ENCODE data around the gene NLGN1.

NLGN1 gene

DNA sequence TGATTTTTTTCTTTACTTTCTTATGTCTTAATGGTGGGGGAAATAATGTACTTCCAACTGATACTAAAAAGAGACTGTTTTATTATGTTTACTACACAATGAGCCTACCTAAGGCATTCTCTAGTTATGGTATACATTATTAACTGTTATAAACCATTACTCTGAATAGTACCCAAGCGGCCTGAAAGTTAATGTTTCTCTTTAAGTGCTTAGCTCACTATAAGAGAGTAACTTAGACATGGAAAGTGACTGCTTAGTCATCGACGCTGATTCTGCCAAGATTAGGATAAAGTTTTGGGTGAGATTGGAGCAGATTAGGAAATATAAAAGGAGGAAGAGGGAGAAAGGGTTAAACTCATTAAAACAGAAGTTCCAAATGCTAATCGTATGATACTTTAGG lies 365.0 kb downstream of the NLGN1 start:
- DNase-seq (ENCODE audit: low spot score), result no peak

DNA sequence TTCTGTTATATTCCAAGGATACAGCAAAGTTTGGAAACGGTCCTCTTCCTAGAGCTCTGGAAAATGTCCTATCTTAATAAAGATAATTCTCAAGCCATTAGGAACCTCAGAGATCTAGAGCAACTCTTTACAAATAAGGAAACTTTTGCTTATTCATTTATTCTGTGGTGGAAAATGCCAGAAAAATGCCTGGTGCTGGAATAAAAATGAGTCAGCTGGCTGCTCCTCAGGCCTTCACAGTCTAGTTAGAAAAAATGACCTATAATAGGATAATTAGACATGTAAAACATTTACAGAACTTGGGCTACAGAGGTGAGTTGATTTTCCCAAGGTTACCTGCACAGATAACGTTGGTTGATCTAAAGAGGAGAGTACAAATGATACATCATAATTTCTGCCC lies 372.5 kb downstream of the NLGN1 start:
- DNase-seq (ENCODE audit: low spot score), result no peak

DNA sequence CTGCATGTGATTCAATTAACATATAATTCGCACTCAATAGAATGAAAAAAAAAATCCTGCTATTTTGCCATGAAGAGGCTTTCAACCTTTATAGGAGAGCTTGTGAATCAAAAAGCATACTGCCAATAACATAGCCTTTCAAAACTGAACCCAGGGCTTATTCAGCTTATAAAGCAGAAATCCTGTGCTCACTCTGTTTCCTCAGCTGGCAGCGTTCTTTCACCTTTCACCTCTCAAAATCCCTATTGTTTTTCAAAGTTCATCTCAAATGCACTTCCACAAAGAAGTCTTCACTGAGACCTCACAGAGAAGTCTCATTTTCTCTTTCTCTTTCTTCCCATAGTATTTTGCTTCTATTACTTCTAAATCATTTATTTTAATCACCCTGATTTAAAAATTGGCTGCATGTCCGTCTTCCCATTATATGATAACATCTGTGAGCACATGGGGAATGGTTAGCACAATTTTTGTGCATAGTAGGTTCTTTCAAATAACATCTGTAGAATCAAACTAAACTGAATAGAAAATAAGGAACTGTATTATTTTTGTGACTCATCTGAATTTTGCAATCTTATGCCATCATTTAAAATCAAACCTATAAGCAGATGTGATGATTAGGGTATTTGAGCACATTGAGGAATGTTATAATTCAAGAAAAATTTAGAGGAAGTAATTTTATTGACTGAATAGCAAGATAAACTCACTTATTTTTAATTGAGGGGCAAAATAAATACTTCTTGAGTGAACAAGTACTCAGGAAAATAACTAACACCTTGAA lies 373.4 kb downstream of the NLGN1 start:
- no peak for DNase-seq (ENCODE audit: low spot score)

DNA sequence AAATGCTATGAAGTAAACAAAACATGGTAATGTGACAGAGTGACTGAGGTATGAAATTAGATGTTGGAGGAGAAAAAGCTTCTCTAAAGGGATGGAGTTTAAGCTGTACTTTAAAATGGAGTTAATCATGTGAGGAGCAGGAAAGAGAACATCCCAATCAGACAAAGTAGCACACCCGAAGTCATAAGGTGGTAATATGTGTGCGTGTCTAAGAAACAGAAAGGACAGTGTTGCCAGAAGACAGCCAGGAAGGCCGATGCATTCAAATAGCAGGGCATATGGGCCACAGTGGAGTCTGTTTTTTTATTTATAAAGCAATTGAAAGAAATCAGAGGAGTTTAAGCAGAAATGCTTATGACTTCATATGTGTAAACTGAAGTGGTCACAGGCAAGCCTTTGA lies 376.3 kb downstream of the NLGN1 start:
- no peak for DNase-seq (ENCODE audit: low spot score)

- no peak for DNase-seq (ENCODE audit: low spot score)
Observed at GRCh38 chr3:173774294-173774693, 376.8 kb downstream of the NLGN1 start.

DNA sequence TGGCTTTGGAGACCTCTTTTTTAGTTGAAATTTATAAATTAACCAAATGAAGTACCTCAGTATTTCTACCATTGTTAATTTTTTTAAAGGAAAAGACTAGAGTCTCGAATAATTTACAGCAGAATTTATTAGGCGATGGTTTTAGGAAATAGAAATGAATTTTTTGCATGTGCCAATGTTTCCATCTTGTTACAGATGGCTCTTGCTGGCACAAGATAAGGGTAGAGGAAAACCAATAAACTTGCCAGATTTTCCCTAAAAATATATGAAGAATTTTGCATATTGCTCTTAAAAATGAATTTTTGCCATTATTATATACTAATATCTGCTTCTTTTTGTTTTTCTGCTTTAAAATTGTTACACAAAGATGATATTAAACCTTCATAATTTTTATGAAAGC lies 380.7 kb downstream of the NLGN1 start:
- DNase-seq (ENCODE audit: low spot score), result no peak

DNA sequence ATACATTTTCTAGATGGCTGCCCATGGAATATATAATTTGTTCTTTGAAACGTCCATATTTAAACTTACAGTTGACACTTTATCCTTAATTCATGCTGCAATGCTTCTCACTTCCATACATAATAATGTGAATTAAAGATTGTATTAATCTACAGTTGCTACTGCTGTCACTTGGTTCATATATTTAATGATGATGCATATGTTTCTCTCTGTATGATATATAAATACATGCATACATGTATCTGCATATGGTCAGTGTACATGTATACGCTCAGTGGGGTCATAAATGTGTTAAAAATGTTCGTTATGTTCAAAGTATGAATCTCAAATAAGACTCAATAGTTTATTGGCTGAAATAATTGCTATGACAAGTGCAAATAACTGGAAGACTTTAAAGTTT lies 382.5 kb downstream of the NLGN1 start:
- DNase-seq (ENCODE audit: low spot score), result no peak

DNA sequence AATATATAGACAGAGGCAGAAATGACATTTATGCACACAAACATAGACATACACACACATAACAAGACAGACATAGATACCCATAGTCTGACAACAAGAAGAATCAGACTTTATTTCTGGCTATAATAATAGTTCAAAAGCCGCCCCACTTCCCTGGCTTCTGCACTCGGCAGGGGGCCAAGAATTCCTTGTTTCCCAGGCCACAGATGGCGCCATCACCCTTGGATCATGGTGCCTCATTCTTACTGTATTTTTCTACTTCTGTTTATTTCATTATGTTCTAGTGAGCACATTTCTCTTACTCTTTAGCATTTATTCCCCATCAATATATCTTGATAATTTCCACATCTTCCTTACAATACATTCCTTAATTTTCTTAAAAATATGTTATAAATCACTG lies 387.5 kb downstream of the NLGN1 start:
- peak; percentile 34 for DNase-seq (ENCODE audit: low spot score)

DNA sequence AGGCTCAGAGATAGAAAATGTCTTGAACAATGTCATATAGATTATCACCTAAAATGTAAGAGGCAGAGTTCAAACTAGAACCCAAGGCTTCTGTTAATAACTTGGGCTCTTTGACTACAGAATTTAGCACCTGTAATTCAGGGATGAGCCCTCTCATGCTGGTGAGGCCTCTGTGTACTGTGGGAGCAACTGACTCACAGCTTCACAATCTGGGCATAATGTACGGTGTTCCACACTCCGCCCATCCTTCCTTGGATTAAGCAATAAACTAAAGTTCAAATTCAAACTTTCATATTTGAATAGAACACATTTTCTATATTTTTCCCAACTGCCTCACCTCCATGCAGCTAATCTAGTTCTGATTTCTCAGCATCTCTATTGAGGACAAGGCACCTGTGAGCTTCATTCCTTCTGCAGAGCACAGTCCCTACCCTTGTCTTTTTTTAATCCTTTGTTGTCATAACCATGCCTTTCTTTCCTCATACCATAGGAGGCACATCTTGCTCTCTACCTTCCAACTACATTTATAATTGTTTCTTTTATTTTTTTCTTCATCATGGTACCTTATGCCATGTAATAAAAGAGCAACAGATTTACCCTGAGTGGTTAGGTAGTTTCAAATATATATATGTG lies 392.1 kb downstream of the NLGN1 start:
- DNase-seq (ENCODE audit: low spot score), result no peak

DNA sequence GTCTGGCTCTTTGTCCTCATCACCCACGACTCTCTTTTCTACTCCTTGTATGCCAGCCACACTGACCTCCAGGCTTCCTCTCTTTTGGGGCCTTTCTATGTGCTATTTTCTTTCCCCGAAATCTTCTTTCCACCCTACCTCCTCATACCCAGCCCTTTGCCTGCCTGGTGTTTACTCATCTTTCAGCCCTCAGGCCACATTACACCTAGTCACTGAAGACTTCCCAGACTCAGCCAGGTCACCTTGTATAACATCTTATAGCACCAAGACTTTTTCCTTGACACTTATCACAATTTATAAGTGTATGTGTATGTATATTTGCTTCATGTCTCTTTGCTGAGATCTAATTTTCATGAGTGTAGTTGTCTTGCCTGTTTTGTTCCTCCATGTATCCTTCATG lies 396.4 kb downstream of the NLGN1 start:
- DNase-seq (ENCODE audit: low spot score), result no peak

DNA sequence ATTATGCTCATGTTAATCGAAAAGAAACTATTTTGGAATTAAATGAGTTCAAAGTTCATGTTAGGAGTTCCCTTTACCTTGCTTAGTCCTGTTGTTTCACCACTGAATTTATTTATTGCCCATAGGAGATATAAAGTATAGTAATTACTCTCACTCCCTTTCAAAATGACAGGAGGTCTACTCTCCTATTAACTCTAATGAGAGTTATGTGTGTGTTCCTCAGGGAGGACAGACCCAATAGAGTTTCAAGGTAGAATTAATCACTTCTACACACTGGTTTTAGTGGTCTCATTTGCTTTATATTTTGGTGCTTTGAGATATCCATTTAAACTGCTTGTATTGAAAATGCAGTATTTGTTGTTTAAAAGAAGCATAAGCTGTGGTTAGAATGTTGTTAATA lies 398.9 kb downstream of the NLGN1 start:
- DNase-seq (ENCODE audit: low spot score), result no peak

DNA sequence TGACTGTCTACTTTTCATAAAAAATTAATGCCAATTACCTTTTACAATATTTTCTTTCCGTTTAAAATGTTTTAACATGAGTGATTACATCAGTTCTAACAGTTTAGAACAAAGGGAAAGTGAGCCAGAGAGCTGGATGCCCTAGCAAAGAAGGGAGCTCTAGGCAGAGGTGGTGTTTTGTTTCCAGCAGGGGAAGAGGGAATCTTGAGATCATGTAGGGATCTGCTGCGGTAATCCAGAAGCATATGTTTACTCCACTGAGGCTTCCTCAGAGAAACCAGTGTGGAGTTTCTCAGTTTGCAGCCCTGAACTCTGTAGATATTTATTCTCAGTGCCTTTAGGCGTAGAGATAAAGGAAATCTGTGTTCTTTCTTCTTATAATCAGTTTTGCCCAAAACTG lies 399.3 kb downstream of the NLGN1 start:
- no peak for DNase-seq (ENCODE audit: low spot score)

DNA sequence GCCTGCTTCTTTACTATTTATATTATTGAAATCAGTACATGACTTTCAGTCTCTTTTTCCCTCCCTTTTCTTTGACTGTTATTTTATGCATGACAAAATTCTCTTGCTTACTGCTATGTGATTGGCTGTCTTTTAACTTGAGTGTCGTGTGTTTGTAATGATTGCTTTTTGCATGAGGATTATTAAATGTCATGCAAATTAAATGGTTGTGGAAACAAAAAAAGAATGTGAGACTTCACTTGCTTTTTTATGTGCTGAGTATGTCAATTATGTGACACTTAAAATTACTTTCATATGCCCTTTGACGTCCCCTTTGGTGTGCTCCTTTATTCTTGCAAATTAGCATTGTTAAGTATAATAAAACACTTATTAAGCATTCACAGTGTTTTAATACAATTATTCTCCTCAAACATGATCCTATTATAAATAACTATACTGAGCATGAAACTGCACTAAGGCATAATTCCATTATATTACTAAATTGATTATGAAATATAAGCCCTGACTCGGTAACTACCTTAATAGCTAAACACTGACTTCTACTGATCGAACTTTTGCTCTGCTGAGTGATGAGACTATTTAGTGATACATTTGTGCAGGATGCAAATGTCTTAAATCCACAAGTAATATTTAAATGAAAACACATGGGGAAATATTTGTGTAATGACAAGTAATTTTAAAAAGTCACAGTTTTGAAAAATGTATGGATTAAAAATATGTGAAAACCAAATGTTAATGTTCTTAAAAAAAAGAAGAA lies 401.7 kb downstream of the NLGN1 start:
- DNase-seq (ENCODE audit: low spot score), result no peak

GRCh38 chr3:173800154-173800553 lies 402.6 kb downstream of the NLGN1 start:
- DNase-seq (ENCODE audit: low spot score), result no peak

GRCh38 chr3:173814809-173815208 lies 417.3 kb downstream of the NLGN1 start:
- no peak for DNase-seq (ENCODE audit: low spot score)

- no peak for DNase-seq (ENCODE audit: low spot score)
Observed at GRCh38 chr3:173819368-173819767, 421.8 kb downstream of the NLGN1 start.

DNA sequence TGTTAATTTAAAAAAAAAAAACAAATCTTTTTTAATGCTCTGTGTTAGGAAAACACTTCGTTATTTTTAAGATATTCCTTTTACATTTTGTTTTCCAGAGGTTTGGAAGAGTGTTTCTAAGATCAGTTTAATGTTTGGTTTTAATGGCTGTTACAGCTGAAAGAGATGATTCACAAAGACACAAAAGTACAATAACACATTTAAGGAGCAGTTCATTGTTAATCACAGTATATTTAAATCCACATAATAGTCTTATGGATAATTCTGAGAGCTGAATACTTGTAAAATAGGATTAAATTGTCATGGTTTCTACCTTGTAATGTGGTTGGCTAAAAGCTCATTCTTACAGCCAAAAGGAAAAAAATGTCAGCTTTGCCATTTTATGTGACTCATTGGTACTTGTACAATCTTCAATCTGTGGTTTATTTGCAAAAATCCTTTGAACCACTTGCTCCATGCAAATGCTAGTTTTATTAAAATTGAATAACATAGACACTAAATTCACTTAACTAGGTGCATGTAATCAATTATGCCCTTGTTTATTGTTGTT lies 426.4 kb downstream of the NLGN1 start:
- no peak for DNase-seq (ENCODE audit: low spot score)

GRCh38 chr3:173825730-173826129 lies 428.2 kb downstream of the NLGN1 start:
- no peak for DNase-seq (ENCODE audit: low spot score)

DNA sequence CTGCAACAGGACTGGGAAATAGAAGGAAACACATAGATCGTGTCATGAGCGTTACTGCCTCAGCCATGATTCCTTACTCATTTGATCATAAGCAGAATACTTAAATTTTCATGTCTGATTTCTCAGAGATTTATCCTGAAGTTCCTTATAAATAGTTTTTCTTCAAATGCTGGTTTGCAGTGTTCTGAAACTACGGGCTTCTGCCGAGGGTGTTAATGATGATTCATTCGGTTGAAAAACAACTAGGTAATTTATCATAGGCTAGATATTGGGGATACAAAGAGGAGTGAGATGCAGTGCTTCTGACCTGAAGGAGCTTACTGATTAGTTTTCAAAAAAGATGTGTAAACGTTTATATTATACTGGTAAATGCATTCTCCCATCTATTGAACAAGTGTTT lies 428.9 kb downstream of the NLGN1 start:
- DNase-seq (ENCODE audit: low spot score), result no peak

GRCh38 chr3:173826901-173827609 lies 429.5 kb downstream of the NLGN1 start:
- DNase-seq (ENCODE audit: low spot score), result no peak

DNA sequence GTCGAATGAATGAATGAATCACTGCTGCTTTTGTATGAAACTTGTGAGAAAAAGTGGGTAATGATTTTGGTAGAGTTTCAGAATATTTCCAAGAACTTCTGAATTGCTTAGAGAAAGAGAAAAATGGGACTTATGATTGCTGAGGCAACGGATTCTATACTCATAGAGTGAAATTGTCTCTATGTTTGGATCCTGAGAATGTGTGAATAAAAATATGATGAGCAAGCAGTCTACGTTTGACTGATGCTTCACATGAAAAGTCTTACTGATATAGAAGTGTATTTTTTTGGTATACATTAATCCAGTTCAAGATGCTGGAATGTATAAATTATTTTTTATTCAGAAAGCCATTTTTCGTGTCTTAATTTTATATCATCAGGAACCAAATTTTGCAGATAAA lies 441.1 kb downstream of the NLGN1 start:
- DNase-seq (ENCODE audit: low spot score), result no peak

GRCh38 chr3:173839859-173840258 lies 442.3 kb downstream of the NLGN1 start:
- DNase-seq (ENCODE audit: low spot score), result no peak
